Stimulated activated naive CD8-positive, alpha-beta T cell treated with anti-CD3 and anti-CD28 coated beads, Interleukin-15, amount 100 ng/mL, for 72 hours (primary cell): ENCODE data around the gene DFFB.
A peak's percentile ranks its signal among the peaks of the same experiment; 100 is the strongest.

ENCODE experiments used
- ATAC-seq: fragments of 150-1000 bp; cut with Tn5 transposase; 2 replicates; pipeline ENCODE4 v1.10.0; 2021; ENCODE audit warnings: mild to moderate bottlenecking, moderate library complexity
- DNase-seq, 2 donors: peaks; one replicate each; pipeline ENCODE4 v3.0.0; 2021 to 2022
- H3K27ac Mint-ChIP-seq, 2 donors: one replicate each; pipeline ENCODE4 v1.8.0; 2022; ENCODE audit warnings: mild to moderate bottlenecking in 2 of 2, mixed read lengths in 2 of 2, moderate library complexity in 2 of 2
- H3K27me3 Mint-ChIP-seq: one replicate; pipeline ENCODE4 v1.8.0; 2022; ENCODE audit warnings: mixed read lengths
- H3K4me1 Mint-ChIP-seq: one replicate; pipeline ENCODE4 v1.8.0; 2022; ENCODE audit warnings: mild to moderate bottlenecking, mixed read lengths
- H3K4me3 Mint-ChIP-seq, 2 donors: one replicate each; pipeline ENCODE4 v1.8.0; 2022; ENCODE audit warnings: mild to moderate bottlenecking in 2 of 2, mixed read lengths in 2 of 2, moderate library complexity in 1 of 2
- H3K9me3 Mint-ChIP-seq, 2 donors: one replicate each; pipeline ENCODE4 v1.8.0; 2022; ENCODE audit warnings: mixed read lengths in 2 of 2

DFFB gene

DNA sequence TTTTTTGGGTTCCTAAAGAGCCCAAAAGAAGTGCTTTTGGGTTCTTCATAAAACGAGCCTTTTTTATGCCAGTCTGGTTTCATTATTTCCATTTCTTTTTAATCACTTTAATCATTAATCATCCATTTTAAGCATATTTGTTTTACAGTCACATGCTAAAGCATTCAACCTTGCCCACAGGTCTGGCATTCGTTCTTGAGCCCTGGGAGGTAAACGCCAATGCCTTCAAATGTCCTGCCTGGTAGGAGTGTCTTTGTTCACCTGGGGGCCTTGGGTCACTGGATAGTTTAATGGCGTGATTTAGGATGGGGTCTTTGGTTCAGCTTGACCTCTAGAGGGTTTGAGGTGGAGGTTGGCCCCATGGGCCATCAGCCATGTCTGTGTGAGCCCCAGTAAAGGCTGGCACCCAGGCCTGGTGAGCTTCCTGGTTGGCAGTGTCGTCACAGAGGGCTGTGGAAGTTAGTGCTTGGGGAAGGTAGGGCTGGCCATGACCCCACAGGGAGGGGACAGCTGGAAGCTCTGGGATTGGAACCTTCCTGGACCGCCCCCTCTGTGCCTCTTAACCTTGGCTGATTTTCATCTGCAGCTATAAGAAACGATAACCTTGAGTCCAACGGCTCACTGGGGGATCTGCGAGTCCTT lies 22.6 kb downstream of the DFFB start:
- Mint-ChIP-seq H3K4me1 (peaks cover 16% of the 10 kb centered on the region), H3K9me3 (peaks cover 0 to 8% of the 10 kb centered on the region in 2 donors)
- ATAC-seq, result no peak

DNA sequence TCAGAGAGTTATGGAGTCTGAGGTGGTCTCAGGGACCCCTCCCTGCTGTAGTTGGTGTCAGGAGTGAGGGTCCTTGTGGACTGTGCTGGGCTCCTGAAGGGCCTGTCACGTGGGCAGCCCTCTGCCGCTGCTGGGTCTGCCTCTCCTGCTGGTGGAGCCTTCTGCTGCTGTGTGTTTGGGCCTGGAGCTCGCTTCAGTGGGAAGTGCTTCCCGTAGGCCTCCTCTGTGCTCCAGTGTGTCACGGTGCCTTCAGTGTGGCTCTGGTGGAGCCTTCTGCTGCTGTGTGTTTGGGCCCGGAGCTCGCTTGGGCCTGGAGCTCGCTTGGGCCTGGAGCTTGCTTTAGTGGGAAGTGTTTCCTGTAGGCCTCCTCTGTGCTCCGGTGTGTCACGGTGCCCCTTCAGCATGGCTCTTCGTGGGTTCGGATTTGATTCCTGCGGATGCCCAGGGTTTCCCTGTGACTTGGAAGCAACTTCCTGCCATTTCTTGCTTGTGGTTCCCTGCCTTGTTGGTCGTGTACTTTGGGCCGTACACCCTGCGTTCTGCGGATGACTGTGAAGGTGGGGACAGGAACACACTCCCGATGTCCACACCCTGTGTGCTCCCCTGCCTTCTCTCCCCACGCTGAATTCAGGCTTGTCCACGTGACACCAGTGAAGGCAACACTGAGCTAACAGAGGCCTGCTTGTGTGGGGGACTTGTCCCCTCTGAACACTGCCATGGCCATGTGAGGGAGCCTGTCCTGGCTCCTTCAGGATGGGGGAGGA lies 23.3 kb downstream of the DFFB start:
- H3K9me3 Mint-ChIP-seq, result peaks cover 0 to 8% of the 10 kb centered on the region in 2 donors
- peak overlapping the region in 1 of 2 donors; percentile 48 for H3K27ac Mint-ChIP-seq
- ATAC-seq (no peak), DNase-seq (no peak)
- peaks cover 16% of the 10 kb centered on the region for H3K4me1 Mint-ChIP-seq
- no peak overlapping the region for H3K4me3 Mint-ChIP-seq
- H3K27me3 Mint-ChIP-seq, result no peaks in the 10 kb centered on the region

More for the DNA sequence above, 22.6 kb downstream of the DFFB start:
- H3K4me3 Mint-ChIP-seq, result no peak overlapping the region
- DNase-seq, result no peak
- H3K27ac Mint-ChIP-seq, result peak overlapping the region; percentile 10 to 50
- no peaks in the 10 kb centered on the region for H3K27me3 Mint-ChIP-seq

DNA sequence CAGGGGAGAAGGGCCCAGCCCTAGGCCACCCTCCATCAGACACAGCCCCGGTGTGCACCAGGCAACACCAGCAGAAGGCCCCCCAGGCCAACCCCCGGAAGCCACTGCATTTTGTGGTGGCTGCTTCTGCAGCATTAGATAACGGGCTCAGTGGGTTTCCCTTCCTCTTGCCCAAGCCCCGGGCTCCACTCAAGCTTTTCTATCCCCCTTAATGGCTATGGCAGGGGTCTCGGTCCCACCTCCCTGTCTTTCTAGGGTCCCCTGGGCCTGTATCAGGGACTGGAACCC lies 23.9 kb downstream of the DFFB start:
- H3K9me3 Mint-ChIP-seq, result peaks cover 0 to 8% of the 10 kb centered on the region in 2 donors
- DNase-seq (no peak), ATAC-seq (no peak)
- H3K4me3 Mint-ChIP-seq, result peak overlapping the region in 1 of 2 donors; percentile 50
- no peaks in the 10 kb centered on the region for H3K27me3 Mint-ChIP-seq
- H3K27ac Mint-ChIP-seq, result peak overlapping the region; percentile 79 to 82
- peaks cover 16% of the 10 kb centered on the region for H3K4me1 Mint-ChIP-seq

DNA sequence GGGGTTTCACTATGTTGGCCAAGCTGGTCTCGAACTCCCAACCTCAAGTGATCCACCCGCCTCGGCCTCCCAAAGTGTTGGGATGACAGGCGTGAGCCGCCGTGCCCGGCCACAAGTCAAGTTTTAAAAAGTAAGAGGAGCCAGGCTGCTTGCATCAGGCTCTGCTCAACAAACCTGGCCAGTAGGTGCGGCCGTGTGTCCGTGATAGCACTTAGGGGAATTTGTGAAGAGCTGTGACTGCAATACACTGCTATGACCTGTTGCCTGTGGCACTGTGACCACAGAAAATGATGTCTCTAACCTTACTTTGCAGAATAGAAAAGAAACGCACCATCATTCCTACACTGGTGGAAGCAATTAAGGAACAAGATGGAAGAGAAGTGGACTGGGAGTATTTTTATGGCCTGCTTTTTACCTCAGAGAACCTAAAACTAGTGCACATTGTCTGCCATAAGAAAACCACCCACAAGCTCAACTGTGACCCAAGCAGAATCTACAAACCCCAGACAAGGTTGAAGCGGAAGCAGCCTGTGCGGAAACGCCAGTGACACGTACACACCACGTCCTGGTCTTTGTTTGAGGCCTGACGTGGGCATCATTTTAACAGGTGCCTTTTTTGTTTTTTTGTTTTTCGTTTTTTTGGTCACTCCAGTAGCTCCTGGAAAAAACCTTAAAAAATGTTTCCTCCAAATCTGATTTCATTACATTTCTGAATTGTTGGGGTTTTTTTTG lies 26.1 kb downstream of the DFFB start:
- H3K4me1 Mint-ChIP-seq, result peaks cover 16% of the 10 kb centered on the region
- H3K27me3 Mint-ChIP-seq, result no peaks in the 10 kb centered on the region
- peaks cover 0 to 8% of the 10 kb centered on the region in 2 donors for H3K9me3 Mint-ChIP-seq
- no peak overlapping the region for H3K4me3 Mint-ChIP-seq
- ATAC-seq (no peak), DNase-seq (no peak)
- peak overlapping the region in 1 of 2 donors; percentile 67 for H3K27ac Mint-ChIP-seq

DNA sequence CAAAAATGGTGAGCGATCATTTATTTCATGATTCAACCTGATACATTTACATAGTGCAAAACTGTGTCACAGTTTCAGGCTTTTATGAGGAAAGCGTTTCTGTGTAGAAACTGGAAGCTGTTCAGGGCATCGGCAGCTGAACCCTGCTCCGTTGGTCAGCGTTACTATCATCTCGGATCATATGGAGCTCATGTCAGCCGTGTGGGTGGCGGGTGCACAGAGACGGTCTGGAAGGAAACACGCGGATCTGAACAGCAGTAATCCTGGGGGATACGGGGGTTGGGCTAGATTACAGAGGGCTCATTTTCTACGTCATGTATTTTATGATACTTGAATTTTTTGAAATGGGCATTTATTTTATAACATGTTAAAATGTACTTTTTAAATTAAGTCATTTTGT lies 27.7 kb downstream of the DFFB start:
- H3K27ac Mint-ChIP-seq, result peak overlapping the region in 1 of 2 donors; percentile 16
- H3K9me3 Mint-ChIP-seq, result no peaks in the 10 kb centered on the region
- H3K27me3 Mint-ChIP-seq, result no peaks in the 10 kb centered on the region
- peaks cover 21% of the 10 kb centered on the region for H3K4me1 Mint-ChIP-seq
- no peak overlapping the region for H3K4me3 Mint-ChIP-seq
- DNase-seq (no peak), ATAC-seq (no peak)

DNA sequence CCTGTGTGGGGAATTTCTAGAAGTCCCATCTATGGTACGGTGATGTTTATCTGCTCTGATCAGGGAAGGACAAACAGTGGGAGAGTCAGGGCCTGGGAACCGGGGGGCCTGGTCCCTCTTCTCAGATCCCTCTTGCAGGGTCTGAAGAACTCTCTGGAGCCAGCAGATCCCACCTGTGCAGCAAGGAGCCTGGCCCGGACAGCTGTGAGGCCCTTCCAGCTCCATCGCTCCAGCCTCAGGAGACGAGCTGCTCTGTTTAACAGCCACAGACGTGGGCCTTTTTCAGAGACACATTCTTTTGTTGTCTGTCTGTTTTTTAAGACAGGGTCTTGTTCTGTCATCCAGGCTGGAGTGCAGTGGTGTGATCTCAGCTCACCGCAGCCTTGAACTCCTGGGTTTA lies 28.3 kb downstream of the DFFB start:
- Mint-ChIP-seq H3K27me3 (no peaks in the 10 kb centered on the region), H3K9me3 (no peaks in the 10 kb centered on the region), H3K4me3 (no peak overlapping the region), H3K27ac (no peak overlapping the region), H3K4me1 (peaks cover 27% of the 10 kb centered on the region)
- ATAC-seq, result no peak
- DNase-seq, result no peak

DNA sequence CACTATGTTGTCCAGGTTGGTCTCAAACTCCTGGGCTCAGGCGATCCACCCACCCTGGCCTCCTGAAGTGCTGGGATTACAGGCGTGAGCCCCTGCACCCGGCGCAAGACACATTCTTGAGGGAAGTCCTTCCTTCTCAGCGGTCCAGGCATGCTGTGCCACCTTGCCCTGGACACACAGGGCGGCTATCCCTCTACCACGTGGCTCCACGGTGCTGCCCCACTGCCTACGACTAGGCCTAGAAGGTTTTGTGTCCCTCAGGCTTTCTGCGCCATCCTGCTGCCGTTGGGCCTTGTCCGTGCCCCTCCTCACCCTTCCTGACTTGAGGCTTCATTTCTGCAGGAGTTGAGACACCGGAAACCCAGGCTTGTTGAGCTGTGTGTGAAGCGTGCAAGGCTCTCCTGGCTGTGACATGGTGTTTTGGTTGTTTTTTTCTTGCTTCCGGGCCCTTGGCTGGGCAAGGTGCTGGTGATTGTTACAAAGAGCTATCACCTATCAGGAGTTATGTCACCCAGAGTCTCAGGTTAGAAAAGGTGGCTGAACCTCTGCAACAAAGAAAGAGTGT lies 28.9 kb downstream of the DFFB start:
- no peak for ATAC-seq
- no peaks in the 10 kb centered on the region for H3K27me3 Mint-ChIP-seq
- peaks cover 27% of the 10 kb centered on the region for H3K4me1 Mint-ChIP-seq
- no peaks in the 10 kb centered on the region for H3K9me3 Mint-ChIP-seq
- H3K4me3 Mint-ChIP-seq, result no peak overlapping the region
- no peak for DNase-seq
- peak overlapping the region in 1 of 2 donors; percentile 49 for H3K27ac Mint-ChIP-seq

DNA sequence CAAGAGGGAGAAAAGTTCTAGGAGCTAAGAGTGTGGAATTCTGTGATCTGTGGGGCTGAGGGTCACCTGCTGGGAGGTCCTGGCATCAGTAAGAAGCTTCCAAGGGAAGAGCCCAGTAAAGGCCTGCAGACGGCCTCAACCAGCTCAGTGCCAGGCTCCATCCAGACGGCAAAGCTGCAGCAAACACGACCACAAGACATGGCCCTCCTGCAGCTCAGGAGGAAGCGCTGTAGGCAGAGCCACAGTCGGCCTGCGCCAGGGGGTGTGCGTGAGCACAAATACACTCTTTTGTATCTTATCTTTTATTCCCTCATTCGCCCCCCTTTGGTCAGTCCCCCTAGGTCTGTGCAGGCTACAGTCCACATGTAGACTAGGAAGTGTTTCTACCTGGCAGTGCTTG lies 29.4 kb downstream of the DFFB start:
- Mint-ChIP-seq H3K27me3 (no peaks in the 10 kb centered on the region), H3K4me3 (no peak overlapping the region), H3K4me1 (peaks cover 27% of the 10 kb centered on the region), H3K9me3 (no peaks in the 10 kb centered on the region), H3K27ac (peak overlapping the region in 1 of 2 donors; percentile 15)
- ATAC-seq, result no peak
- DNase-seq, result no peak

DNA sequence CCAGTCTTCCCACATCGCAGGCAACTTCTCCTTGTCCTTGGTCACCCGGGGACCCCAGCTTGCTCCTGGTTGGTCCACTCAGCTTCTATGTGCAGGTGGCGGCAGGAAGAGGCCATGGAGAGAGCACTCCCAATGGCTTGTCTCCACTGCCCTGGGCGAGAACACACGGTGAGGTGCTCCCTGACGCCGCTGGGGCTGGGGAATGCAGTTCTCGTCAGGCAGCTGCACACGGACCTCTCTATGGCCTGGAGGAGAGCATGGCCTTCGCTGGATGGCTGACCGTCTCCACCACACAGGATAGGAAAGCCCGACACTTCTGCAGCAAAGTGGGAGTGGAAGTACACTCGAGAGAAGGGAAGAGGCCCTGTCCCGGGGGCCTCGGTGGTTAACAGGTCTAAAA lies 31.0 kb downstream of the DFFB start:
- no peaks in the 10 kb centered on the region for H3K27me3 Mint-ChIP-seq
- peaks cover 31% of the 10 kb centered on the region for H3K4me1 Mint-ChIP-seq
- ATAC-seq (no peak), DNase-seq (no peak)
- no peak overlapping the region for H3K4me3 Mint-ChIP-seq
- no peaks in the 10 kb centered on the region for H3K9me3 Mint-ChIP-seq
- no peak overlapping the region for H3K27ac Mint-ChIP-seq

DNA sequence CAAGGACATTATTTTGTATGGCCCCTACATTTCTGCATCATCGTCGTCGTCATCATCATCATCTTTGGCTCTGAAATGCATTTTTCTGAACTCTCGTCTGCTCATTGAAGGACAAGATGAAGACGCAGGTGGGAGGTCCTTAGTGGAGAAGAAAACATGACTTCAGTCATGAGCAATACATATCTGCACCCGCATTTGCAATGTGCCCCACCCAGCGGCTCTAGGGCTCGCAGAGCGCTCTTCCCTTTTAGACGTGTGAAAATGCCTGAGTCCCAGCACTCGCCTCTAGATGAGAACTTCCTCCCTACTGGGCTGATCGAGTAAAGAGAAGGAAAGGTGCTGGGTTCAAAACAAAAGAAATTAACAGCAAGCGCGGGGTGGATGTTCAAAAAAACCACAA lies 32.7 kb downstream of the DFFB start:
- DNase-seq (no peak), ATAC-seq (no peak)
- H3K4me1 Mint-ChIP-seq, result peaks cover 29% of the 10 kb centered on the region
- H3K4me3 Mint-ChIP-seq, result peak overlapping the region; percentile 26 to 62
- H3K27me3 Mint-ChIP-seq, result no peaks in the 10 kb centered on the region
- no peak overlapping the region for H3K27ac Mint-ChIP-seq
- no peaks in the 10 kb centered on the region for H3K9me3 Mint-ChIP-seq

DNA sequence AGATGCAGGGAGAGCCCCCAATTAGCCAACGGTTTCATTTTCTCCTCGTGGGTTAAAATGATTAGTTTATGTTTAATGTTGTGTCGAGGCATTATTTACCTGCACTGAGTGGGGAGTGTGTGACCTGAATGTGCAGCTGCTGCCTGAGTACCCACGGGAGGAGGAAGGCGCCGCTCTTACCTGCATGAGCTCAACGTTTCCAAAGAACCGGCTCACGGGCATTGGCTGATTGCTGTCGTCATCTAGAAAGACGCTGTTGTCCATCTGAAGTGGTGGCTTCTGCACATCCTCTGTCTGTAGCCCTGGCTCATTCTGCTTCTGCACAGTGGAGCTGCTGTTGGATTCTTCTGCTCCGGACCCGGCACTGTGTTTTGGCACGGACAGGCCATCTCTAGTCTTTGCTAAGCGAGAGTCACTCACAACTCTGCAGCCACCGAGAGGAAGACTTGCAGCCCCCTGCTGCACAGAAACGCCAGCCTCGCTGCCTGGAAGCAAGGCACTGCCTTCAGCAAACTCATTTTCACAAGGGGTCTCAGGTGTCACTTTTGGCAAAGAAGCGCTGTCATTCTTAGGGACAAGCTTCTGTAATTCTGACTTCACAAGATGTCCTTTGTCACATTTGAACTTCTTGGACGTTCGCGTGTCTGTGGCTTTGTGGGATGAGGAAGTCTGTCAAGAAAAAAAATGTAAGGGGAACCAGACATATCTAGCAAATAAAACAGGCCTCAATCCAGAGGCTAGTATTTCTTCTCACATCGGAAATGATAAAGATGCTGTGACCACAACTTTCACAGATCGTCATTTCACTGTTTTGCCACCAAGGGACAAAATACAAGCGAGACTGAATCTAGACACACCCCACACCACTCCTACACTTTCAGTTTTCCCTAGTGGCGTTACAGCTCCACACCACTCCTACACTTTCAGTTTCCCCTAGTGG lies 33.4 kb downstream of the DFFB start:
- Mint-ChIP-seq H3K4me1 (peaks cover 29% of the 10 kb centered on the region), H3K27ac (no peak overlapping the region), H3K9me3 (no peaks in the 10 kb centered on the region), H3K4me3 (peak overlapping the region; percentile 52 to 62), H3K27me3 (no peaks in the 10 kb centered on the region)
- DNase-seq, result peak in 1 of 2 donors; percentile 33
- ATAC-seq, result peak; percentile 93

DNA sequence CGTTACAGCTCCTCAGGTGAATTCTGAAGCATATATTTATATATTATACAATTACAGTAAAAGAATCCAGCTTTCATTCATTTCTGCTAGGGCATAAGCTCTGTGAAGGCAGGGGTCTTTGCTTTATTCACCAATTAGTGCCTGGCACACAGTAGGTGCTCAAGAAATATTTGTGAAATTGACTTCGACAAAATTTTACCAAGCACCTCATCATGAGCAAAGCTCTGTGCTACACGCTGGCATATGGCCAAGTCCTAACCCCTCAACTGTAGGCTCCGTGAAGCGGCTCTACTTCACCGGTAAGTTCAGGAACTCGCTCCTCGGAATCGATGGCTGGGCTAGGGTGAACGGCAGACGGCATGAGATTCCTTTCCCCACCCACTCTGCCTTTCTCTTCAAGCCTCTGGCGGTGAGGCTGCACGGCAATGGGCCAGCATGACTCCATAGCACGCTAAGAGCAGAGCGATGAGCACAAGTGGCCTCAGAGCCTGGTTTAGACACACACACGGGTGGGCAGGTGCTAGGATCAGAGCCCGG lies 34.1 kb downstream of the DFFB start:
- ATAC-seq (no peak), DNase-seq (no peak)
- H3K27ac Mint-ChIP-seq, result peak overlapping the region in 1 of 2 donors; percentile 25
- peaks cover 36% of the 10 kb centered on the region for H3K4me1 Mint-ChIP-seq
- H3K9me3 Mint-ChIP-seq, result no peaks in the 10 kb centered on the region
- no peak overlapping the region for H3K4me3 Mint-ChIP-seq
- H3K27me3 Mint-ChIP-seq, result no peaks in the 10 kb centered on the region

DNA sequence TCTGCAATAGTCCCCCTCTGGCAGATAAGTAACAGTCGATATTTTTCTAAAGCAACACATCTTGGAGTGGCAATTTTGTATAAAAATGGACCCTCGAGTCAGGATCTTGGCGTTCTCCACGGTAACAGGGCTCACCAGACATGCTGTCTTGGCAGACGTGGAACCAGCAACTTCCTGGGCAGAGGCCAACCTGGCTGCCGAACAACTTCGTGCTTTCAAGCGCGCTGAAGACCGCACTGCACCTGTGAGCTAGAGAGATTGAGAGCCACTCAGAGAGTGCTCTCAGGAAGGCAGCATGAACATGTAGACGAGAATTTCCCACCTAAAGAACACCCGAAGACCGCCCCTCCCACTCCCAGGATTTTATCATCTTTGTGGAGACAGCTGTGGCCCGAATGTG lies 35.5 kb downstream of the DFFB start:
- Mint-ChIP-seq H3K9me3 (peaks cover 5 to 9% of the 10 kb centered on the region in 2 donors), H3K4me1 (peaks cover 49% of the 10 kb centered on the region), H3K27me3 (no peaks in the 10 kb centered on the region), H3K27ac (peak overlapping the region in 1 of 2 donors; percentile 29), H3K4me3 (no peak overlapping the region)
- DNase-seq (no peak), ATAC-seq (no peak)

DNA sequence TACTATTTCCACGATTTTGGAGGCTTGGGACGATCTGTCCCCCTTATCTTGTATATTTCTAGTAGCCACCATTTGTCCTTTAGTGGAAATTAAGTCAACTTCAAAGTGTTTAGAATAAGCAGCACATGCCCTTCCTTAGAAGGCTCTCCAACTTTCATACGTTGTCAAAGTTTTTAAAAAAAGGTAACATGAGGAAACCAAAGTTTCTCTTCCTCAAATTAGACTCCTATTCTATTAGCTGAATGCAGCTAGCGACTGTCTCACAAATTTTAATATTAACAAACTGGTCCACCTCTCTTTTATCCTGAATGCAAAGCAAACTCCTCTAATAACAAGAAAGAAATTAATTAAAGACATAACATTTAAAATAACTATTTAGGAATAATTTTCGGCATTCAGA lies 35.9 kb downstream of the DFFB start:
- no peak for ATAC-seq
- H3K27ac Mint-ChIP-seq, result peak overlapping the region in 1 of 2 donors; percentile 29
- DNase-seq, result no peak
- no peaks in the 10 kb centered on the region for H3K27me3 Mint-ChIP-seq
- H3K4me3 Mint-ChIP-seq, result no peak overlapping the region
- peaks cover 5 to 13% of the 10 kb centered on the region in 2 donors for H3K9me3 Mint-ChIP-seq
- peaks cover 54% of the 10 kb centered on the region for H3K4me1 Mint-ChIP-seq
